NCI-H1048 (cell line): ENCODE measurements around the gene ANKLE1.
A peak's percentile ranks its signal among the peaks of the same experiment; 100 is the strongest.

Source experiments
- DNase-seq: peaks from one replicate; lab custom pipeline; 2025; lab: John Stamatoyannopoulos, UW

Gene ANKLE1

GRCh38 chr19:17305517-17306284 lies 24.0 kb downstream of the ANKLE1 start, which contains the start of gene MRPL34:
MRPL34 (plus strand) TSS chr19:17305872; CDS start chr19:17305893, 21 bp downstream.
- peak; percentile 94 for DNase-seq

GRCh38 chr19:17306285-17306714 lies 24.6 kb downstream of the ANKLE1 start:
- DNase-seq = no peak

- DNase-seq = no peak
Observed at GRCh38 chr19:17307876-17308377, 26.2 kb downstream of the ANKLE1 start.

GRCh38 chr19:17309198-17309964 lies 27.7 kb downstream of the ANKLE1 start, which contains the start of gene DDA1:
DDA1 (plus strand) TSS chr19:17309563; CDS start chr19:17309655, 92 bp downstream.
- peak; percentile 99 for DNase-seq

- no peak for DNase-seq
Observed at GRCh38 chr19:17309965-17310461, 28.3 kb downstream of the ANKLE1 start.

- DNase-seq = no peak
Observed at GRCh38 chr19:17311455-17312188, 29.9 kb downstream of the ANKLE1 start.

GRCh38 chr19:17312189-17313113 lies 30.8 kb downstream of the ANKLE1 start:
- no peak for DNase-seq

GRCh38 chr19:17314007-17314593 lies 32.4 kb downstream of the ANKLE1 start:
- no peak for DNase-seq

GRCh38 chr19:17318966-17319365 lies 37.3 kb downstream of the ANKLE1 start:
- DNase-seq = no peak

GRCh38 chr19:17319473-17320238 lies 38.0 kb downstream of the ANKLE1 start:
- no peak for DNase-seq

GRCh38 chr19:17320435-17320834 lies 38.7 kb downstream of the ANKLE1 start:
- DNase-seq = no peak

- no peak for DNase-seq
Observed at GRCh38 chr19:17321655-17322489, 40.2 kb downstream of the ANKLE1 start.

GRCh38 chr19:17322854-17323253 lies 41.2 kb downstream of the ANKLE1 start:
- no peak for DNase-seq

- no peak for DNase-seq
Observed at GRCh38 chr19:17323300-17323963, 41.7 kb downstream of the ANKLE1 start.

GRCh38 chr19:17323964-17324332 lies 42.2 kb downstream of the ANKLE1 start:
- DNase-seq = no peak

- DNase-seq = no peak
Observed at GRCh38 chr19:17324357-17325114, 42.8 kb downstream of the ANKLE1 start.

- no peak for DNase-seq
Observed at GRCh38 chr19:17325133-17325532, 43.4 kb downstream of the ANKLE1 start.
